A673 (cell line): ENCODE measurements around the gene GRK1. TPM values are rescaled to one million over a fixed set of nuclear protein-coding genes. Genes with fewer than 3 reads are reported as not detected.
A peak's percentile ranks its signal among the peaks of the same experiment; 100 is the strongest.

ENCODE experiments used
- BruUV-seq: library from RNA; stranded (reverse); fragments of 400-500 nt; replicated peaks from 2 replicates; lab custom pipeline; 2021; lab: Mats Ljungman, UMichigan
- CTCF ChIA-PET: fragments of 300-600 bp; sonication (Branson Sonifier 250); formaldehyde crosslinking; loops from one replicate; lab custom pipeline; 2022; ENCODE audit warnings: antibody characterized with exemption; lab: Charles Lee
- POLR2A ChIA-PET: fragments of 300-600 bp; sonication (Branson Sonifier 250); formaldehyde crosslinking; loops from one replicate; lab custom pipeline; 2022; ENCODE audit warnings: antibody characterized with exemption; ENCODE audit not compliant: low non-redundant PET; lab: Charles Lee
- DNase-seq: peaks from one replicate; pipeline ENCODE4 v3.0.0-alpha.2; 2015; ENCODE audit warnings: low spot score
- H3K27ac ChIP-seq: fragments of 200-600 bp; sonication (generic); 2 replicates; pipeline ENCODE4 v1.5.1; 2016; ENCODE audit warnings: mixed run types, low read depth, mild to moderate bottlenecking, mixed read lengths, antibody characterized with exemption, low read length; ENCODE audit not compliant: poor library complexity, severe bottlenecking
- H3K27me3 ChIP-seq: fragments of 200-600 bp; sonication (generic); replicated peaks from 2 replicates; pipeline ENCODE4 v1.6.1; 2017; ENCODE audit warnings: mixed run types, low read depth, mild to moderate bottlenecking, mixed read lengths, antibody characterized with exemption, low read length; ENCODE audit not compliant: insufficient read depth, poor library complexity
- H3K36me3 ChIP-seq: fragments of 200-600 bp; sonication (generic); 2 replicates; pipeline ENCODE4 v1.6.1; 2016; ENCODE audit warnings: mixed run types, mild to moderate bottlenecking, mixed read lengths, antibody characterized with exemption, low read length; ENCODE audit not compliant: insufficient read depth, poor library complexity, severe bottlenecking
- H3K4me1 ChIP-seq: fragments of 200-600 bp; sonication (generic); 2 replicates; pipeline ENCODE4 v1.6.1; 2017; ENCODE audit warnings: mixed run types, mild to moderate bottlenecking, mixed read lengths, antibody characterized with exemption, low read length; ENCODE audit not compliant: insufficient read depth, poor library complexity, severe bottlenecking
- H3K4me3 ChIP-seq: fragments of 200-600 bp; sonication (generic); 2 replicates; pipeline ENCODE4 v1.5.1; 2016; ENCODE audit warnings: low read depth, mixed run types, mild to moderate bottlenecking, mixed read lengths, low read length; ENCODE audit not compliant: poor library complexity, severe bottlenecking
- H3K9me3 ChIP-seq: fragments of 200-600 bp; sonication (generic); 2 replicates; pipeline ENCODE4 v1.6.1; 2016; ENCODE audit warnings: mixed run types, low read depth, mild to moderate bottlenecking, mixed read lengths, antibody characterized with exemption, low read length; ENCODE audit not compliant: poor library complexity, severe bottlenecking
- CTCF ChIP-seq: fragments of 300-800, 200-600 bp; sonication (generic); conservative IDR thresholded peaks from 2 replicates; pipeline ENCODE4 v1.5.1; 2017; ENCODE audit warnings: low read depth, mild to moderate bottlenecking, antibody characterized with exemption, low read length, moderate library complexity, mixed read lengths
- EZH2 ChIP-seq: fragments of 200-600 bp; sonication (generic); IDR thresholded peaks from 2 replicates; pipeline ENCODE4 v1.6.1; 2017; ENCODE audit warnings: borderline replicate concordance, low read depth, mild to moderate bottlenecking, mixed read lengths, antibody characterized with exemption, low read length; ENCODE audit not compliant: poor library complexity, severe bottlenecking
- intact Hi-C: fragments of 100-400 bp; cut with micrococcal nuclease; formaldehyde crosslinking; loops from one replicate; pipeline ENCODE4 v1.10.0; 2022; ENCODE audit not compliant: unreplicated experiment
- total RNA-seq: library from RNA; stranded (reverse); gene quantifications from 2 replicates; pipeline ENCODE4 v1.2.3, GENCODE V29; 2021

The GRK1 gene
- total RNA-seq, 1 experiment from 2014 or later = not detected

DNA sequence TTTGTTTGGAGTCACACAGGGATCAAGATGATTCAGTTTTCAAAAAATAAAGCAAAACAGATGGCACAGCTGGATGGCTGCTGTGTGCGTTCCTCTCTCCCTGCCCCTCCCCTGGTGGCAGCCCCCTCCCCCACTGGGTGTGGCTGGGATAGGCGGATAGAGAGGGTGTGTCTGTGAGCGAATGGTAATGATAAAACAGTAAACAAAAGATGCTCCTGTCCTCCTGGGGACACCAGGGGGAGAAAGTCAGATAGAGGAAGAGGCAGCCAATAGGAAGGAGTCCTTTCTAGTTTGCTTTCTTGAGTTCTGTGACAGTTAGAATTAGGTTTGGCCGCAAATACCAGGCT, 98.5 kb downstream of the GRK1 start:
- DNase-seq = peak; percentile 39
- no TSS peak for BruUV-seq
- no peak overlapping the region for H3K27ac ChIP-seq
- no peaks in the 10 kb centered on the region for H3K9me3 ChIP-seq
- POLR2A ChIA-PET = no interaction called here
- CTCF ChIA-PET = no interaction called here
- peaks cover 40% of the 10 kb centered on the region for H3K27me3 ChIP-seq
- no peak for TF ChIP-seq EZH2
- TF ChIP-seq CTCF = no peak
- H3K36me3 ChIP-seq = no peaks in the 10 kb centered on the region
- intact Hi-C loops = no loop called here
- no peaks in the 10 kb centered on the region for H3K4me1 ChIP-seq
- H3K4me3 ChIP-seq = no peak overlapping the region

DNA sequence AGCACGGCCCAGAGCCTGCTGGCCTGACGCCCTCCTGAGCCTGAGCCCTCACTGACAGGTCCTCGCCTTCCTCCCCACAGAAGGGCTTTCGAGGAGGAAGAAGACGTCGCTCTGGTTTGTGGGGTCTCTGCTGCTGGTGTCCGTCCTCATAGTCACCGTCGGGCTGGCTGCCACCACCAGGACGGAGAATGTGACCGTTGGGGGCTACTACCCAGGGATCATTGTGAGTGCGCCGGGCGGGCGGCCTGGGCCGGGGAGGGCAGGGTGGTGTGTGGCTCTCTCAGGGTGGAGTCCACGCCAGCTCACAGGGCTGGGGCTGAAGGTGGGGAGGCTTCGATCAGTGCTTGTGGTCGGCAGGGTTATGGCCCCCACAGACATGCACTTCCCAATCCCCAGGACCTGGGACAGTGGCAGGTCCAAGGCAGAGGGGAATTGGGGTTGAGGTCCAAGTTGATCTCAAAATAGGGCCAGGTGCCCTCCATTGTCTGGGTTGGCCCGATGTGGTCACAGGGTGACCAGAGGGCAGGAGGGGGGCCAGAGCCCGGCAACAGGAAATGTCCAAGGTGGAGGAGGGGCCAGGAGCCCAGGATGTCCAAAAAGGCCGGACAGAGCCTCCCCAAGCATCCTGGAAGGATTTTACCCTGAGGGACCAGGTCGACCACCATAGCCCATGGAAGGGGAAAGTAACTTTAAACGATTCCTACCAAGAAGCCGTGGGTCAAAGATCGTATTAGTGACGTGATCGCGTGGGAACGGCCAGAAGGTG, 99.2 kb downstream of the GRK1 start:
- Histone ChIP-seq H3K27me3 (peaks cover 33% of the 10 kb centered on the region), H3K27ac (no peak overlapping the region), H3K4me3 (no peak overlapping the region), H3K36me3 (no peaks in the 10 kb centered on the region), H3K4me1 (no peaks in the 10 kb centered on the region), H3K9me3 (no peaks in the 10 kb centered on the region)
- ChIA-PET POLR2A (no interaction called here), CTCF (no interaction called here)
- TF ChIP-seq CTCF (no peak), EZH2 (no peak)
- intact Hi-C loops = no loop called here
- BruUV-seq = no TSS peak
- DNase-seq = no peak

GRCh38 chr13:113767366-113767765, 100.3 kb downstream of the GRK1 start:
- H3K27ac ChIP-seq = no peak overlapping the region
- no peak for DNase-seq
- H3K27me3 ChIP-seq = peaks cover 21% of the 10 kb centered on the region
- intact Hi-C loops = no loop called here
- POLR2A ChIA-PET = no interaction called here
- H3K9me3 ChIP-seq = no peaks in the 10 kb centered on the region
- no peaks in the 10 kb centered on the region for H3K36me3 ChIP-seq
- CTCF ChIA-PET = no interaction called here
- no TSS peak for BruUV-seq
- no peak for TF ChIP-seq EZH2
- no peak for TF ChIP-seq CTCF
- H3K4me3 ChIP-seq = no peak overlapping the region
- no peaks in the 10 kb centered on the region for H3K4me1 ChIP-seq
